RCC 7860 (cell line): Measurements from ENCODE around the gene TNIP1.

Source experiments
- DNase-seq: peaks from one replicate; pipeline ENCODE4 v3.0.0-alpha.2; 2015; ENCODE audit warnings: low spot score
- FAIRE-seq: peaks from 2 replicates; lab custom pipeline; 2012; peaks lifted over from hg19 to GRCh38; lab: Jason Lieb, UNC

Gene TNIP1

GRCh38 chr5:151005950-151006576 is 74.8 kb downstream of the TNIP1 start:
- FAIRE-seq (no peak), DNase-seq (no peak)

- FAIRE-seq (no peak), DNase-seq (no peak)
These were observed 75.5 kb downstream of the TNIP1 start for GRCh38 chr5:151005187-151005949.

- DNase-seq (no peak), FAIRE-seq (no peak)
These were observed 76.3 kb downstream of the TNIP1 start for GRCh38 chr5:151004499-151004898.

GRCh38 chr5:151003503-151003860 is 77.4 kb downstream of the TNIP1 start:
- DNase-seq (no peak), FAIRE-seq (no peak)

- no peak for DNase-seq
These were observed 77.9 kb downstream of the TNIP1 start for GRCh38 chr5:151002681-151003502.

GRCh38 chr5:151002250-151002649 is 78.6 kb downstream of the TNIP1 start:
- DNase-seq: peak; percentile 45
- FAIRE-seq: no peak

More at GRCh38 chr5:151002681-151003502, 77.9 kb downstream of the TNIP1 start:
- no peak for FAIRE-seq

GRCh38 chr5:151001436-151001835 is 79.4 kb downstream of the TNIP1 start:
- DNase-seq (no peak), FAIRE-seq (no peak)

GRCh38 chr5:150999704-151000442 is 81.0 kb downstream of the TNIP1 start:
- FAIRE-seq: no peak
- no peak for DNase-seq

- FAIRE-seq: no peak
- DNase-seq: no peak
These were observed 86.9 kb downstream of the TNIP1 start for GRCh38 chr5:150993826-150994412.

GRCh38 chr5:150993422-150993821 is 87.4 kb downstream of the TNIP1 start:
- DNase-seq (no peak), FAIRE-seq (no peak)

- FAIRE-seq: no peak
- DNase-seq: no peak
These were observed 88.1 kb downstream of the TNIP1 start for GRCh38 chr5:150992705-150993104.

GRCh38 chr5:150989695-150990094 is 91.1 kb downstream of the TNIP1 start:
- no peak for DNase-seq
- FAIRE-seq: no peak

GRCh38 chr5:150987746-150988145 is 93.1 kb downstream of the TNIP1 start:
- no peak for FAIRE-seq
- no peak for DNase-seq
